GM12878 (cell line): Measurements from ENCODE around the gene MCM9. TPM values are rescaled to one million over a fixed set of nuclear protein-coding genes. Genes with fewer than 3 reads are reported as not detected.
A peak's percentile ranks its signal among the peaks of the same experiment; 100 is the strongest.

Experiments used
- BMI1 ChIP-seq: fragments of 450-650 bp; IDR thresholded peaks from 2 replicates; pipeline ENCODE4 v1.6.1; 2016; ENCODE audit warnings: mild to moderate bottlenecking, moderate library complexity, borderline replicate concordance
- BRCA1 ChIP-seq: IDR thresholded peaks from 2 replicates; pipeline ENCODE4 v1.6.1; 2011; ENCODE audit warnings: low read depth, low read length, improper control_type of control experiment
- CEBPB ChIP-seq, 2 experiments: fragments of 150-350 bp in 1 of 2; IDR thresholded peaks; 2 replicates each; pipeline ENCODE4 v1.6.1; 2012 to 2014; ENCODE audit warnings: low read depth in 2 of 2, low read length in 2 of 2, borderline replicate concordance in 1 of 2, inconsistent platforms in 1 of 2
- CREB1 ChIP-seq: IDR thresholded peaks from 2 replicates; pipeline ENCODE4 v1.6.1; 2012; ENCODE audit warnings: low read depth, mild to moderate bottlenecking, inconsistent platforms
- CTCF ChIP-seq, 3 experiments: IDR thresholded peaks in 2 of 3; conservative IDR thresholded peaks in 1 of 3; 2 replicates each; pipeline ENCODE4 v1.5.1; 2011; ENCODE audit warnings: low read depth in 3 of 3, low read length in 3 of 3, mild to moderate bottlenecking in 3 of 3, control low read depth in 2 of 3, moderate library complexity in 2 of 3, inconsistent platforms in 1 of 3, mixed read lengths in 1 of 3; ENCODE audit not compliant: control insufficient read depth in 2 of 3, insufficient read depth in 1 of 3; ENCODE audit errors: extremely low read depth in 1 of 3
- DPF2 ChIP-seq: fragments of 450-650 bp; IDR thresholded peaks from 2 replicates; pipeline ENCODE4 v1.6.1; 2017; ENCODE audit warnings: mild to moderate bottlenecking
- HCFC1 ChIP-seq: fragments of 150-350 bp; IDR thresholded peaks from 2 replicates; pipeline ENCODE4 v1.6.1; 2014; ENCODE audit warnings: low read length
- HDAC6 ChIP-seq: fragments of 200-600 bp; sonication (generic); IDR thresholded peaks from one replicate; pipeline ENCODE4 v1.8.0; 2017; ENCODE audit warnings: antibody characterized with exemption; ENCODE audit not compliant: unreplicated experiment
- IRF3 ChIP-seq: fragments of 450-650 bp; IDR thresholded peaks from 2 replicates; pipeline ENCODE4 v1.6.1; 2014; ENCODE audit warnings: mild to moderate bottlenecking
- IRF5 ChIP-seq: fragments of 450-650 bp; IDR thresholded peaks from 2 replicates; pipeline ENCODE4 v1.6.1; 2017; ENCODE audit warnings: borderline replicate concordance
- NFYA ChIP-seq: IDR thresholded peaks from 2 replicates; pipeline ENCODE4 v1.6.1; 2011; ENCODE audit warnings: low read depth, mild to moderate bottlenecking, low read length, improper control_type of control experiment, borderline replicate concordance
- NFYB ChIP-seq: IDR thresholded peaks from 2 replicates; pipeline ENCODE4 v1.6.1; 2011; ENCODE audit warnings: low read depth, mild to moderate bottlenecking, low read length, improper control_type of control experiment, moderate library complexity; ENCODE audit not compliant: insufficient read depth
- NR2F1 ChIP-seq: fragments of 450-650 bp; conservative IDR thresholded peaks from 2 replicates; pipeline ENCODE4 v1.6.1; 2017; ENCODE audit warnings: mild to moderate bottlenecking
- POLR2A ChIP-seq: IDR thresholded peaks from 2 replicates; pipeline ENCODE4 v1.6.1; 2011; ENCODE audit warnings: low read depth, mild to moderate bottlenecking, low read length
- POU2F2 ChIP-seq: IDR thresholded peaks from 3 replicates; pipeline ENCODE4 v1.6.1; 2011; ENCODE audit warnings: low read depth, mild to moderate bottlenecking, low read length, borderline replicate concordance
- RCOR1 ChIP-seq: conservative IDR thresholded peaks from 2 replicates; pipeline ENCODE4 v1.6.1; 2012; ENCODE audit warnings: low read depth, low read length, improper control_type of control experiment
- RFX5 ChIP-seq: IDR thresholded peaks from 2 replicates; pipeline ENCODE4 v1.6.1; 2011; ENCODE audit warnings: low read depth, low read length, improper control_type of control experiment
- SRF ChIP-seq, 2 experiments: IDR thresholded peaks; 2 replicates each; pipeline ENCODE4 v1.6.1; 2011; ENCODE audit warnings: low read depth in 2 of 2, low read length in 2 of 2, mild to moderate bottlenecking in 1 of 2, moderate library complexity in 1 of 2
- TCF12 ChIP-seq: IDR thresholded peaks from 2 replicates; pipeline ENCODE4 v1.6.1; 2011; ENCODE audit warnings: low read depth, mild to moderate bottlenecking, low read length
- ZNF384 ChIP-seq: IDR thresholded peaks from 2 replicates; pipeline ENCODE4 v1.6.1; 2012; ENCODE audit warnings: low read depth, mild to moderate bottlenecking, low read length, improper control_type of control experiment, borderline replicate concordance
- ZNF687 ChIP-seq: fragments of 450-650 bp; IDR thresholded peaks from 2 replicates; pipeline ENCODE4 v1.6.1; 2017; ENCODE audit warnings: mild to moderate bottlenecking, moderate library complexity
- ZZZ3 ChIP-seq: IDR thresholded peaks from 2 replicates; pipeline ENCODE4 v1.6.1; 2011; ENCODE audit warnings: low read depth; ENCODE audit not compliant: control insufficient read depth, insufficient read length
- polyA plus RNA-seq, 11 experiments: library from polyadenylated mRNA; depleted of rRNA in 4 of 11; unstranded in 6 of 11; stranded (reverse) in 5 of 11; fragments of >200 nt; fragmentation: Nextera tagmentation in 4 of 11; fragmentation: Illumina TruSeq in 1 of 11; extraction: Ambion mirVana in 4 of 11; extraction: Trizol in 1 of 11; gene quantifications; 1 replicate in 1 of 11; 2 replicates in 10 of 11; pipeline versions ENCODE4 v1.2.1 to v1.2.3, GENCODE V29; 2011 to 2016; ENCODE audit warnings: inconsistent platforms in 2 of 11, missing spikeins in 2 of 11, low read depth in 1 of 11
- total RNA-seq, 4 experiments: library from RNA; depleted of rRNA in 3 of 4; stranded (reverse); fragments of >200 nt in 3 of 4; fragmentation: Illumina TruSeq in 1 of 4; extraction: Trizol in 1 of 4; gene quantifications; 2 replicates each; pipeline versions ENCODE4 v1.2.1 to v1.2.3, GENCODE V29; 2013 to 2021

The MCM9 gene
- total and polyA plus RNA-seq, 10 of the 15 experiments (the other 5 are each of a cell fraction or from before 2014, with no cell fraction given), result 3.4 to 18.5 (median 9.7) TPM

GRCh38 chr6:118894425-118895260 is 40.3 kb downstream of the MCM9 start (continued):
- no peak for TF ChIP-seq ZNF384
- no peak for TF ChIP-seq POU2F2
- peak; percentile 82 for TF ChIP-seq DPF2
- 0 out of 2 replicates have a peak, but pooled peaks have one; percentile 21 for TF ChIP-seq NR2F1
- no peak for TF ChIP-seq NFYA
- TF ChIP-seq ZZZ3, result no peak
- TF ChIP-seq NFYB, result peak; percentile 63; the same call in 1 of the 2 replicates
- no peak for TF ChIP-seq TCF12
- TF ChIP-seq CEBPB (IDR thresholded peaks at IDR 0.05; ENCODE audit: borderline replicate concordance in 1 of 2, low read depth in 2 of 2, low read length in 2 of 2), result no peak
- peak; percentile 72; the same call in 1 of the 2 replicates for TF ChIP-seq ZNF687
- TF ChIP-seq SRF (IDR thresholded peaks at IDR 0.05; ENCODE audit: low read depth in 2 of 2, low read length in 2 of 2), result 0 out of 4 replicates have a peak, but pooled peaks of 1 of the 2 experiments have one; percentile 25
- TF ChIP-seq BMI1, result no peak
- TF ChIP-seq CTCF (IDR thresholded peaks at IDR 0.05 in 2 of 3, conservative IDR thresholded peaks at IDR 0.05 in 1 of 3; ENCODE audit: control insufficient read depth in 2 of 3, extremely low read depth in 1 of 3, insufficient read depth in 1 of 3, low read depth in 3 of 3, low read length in 3 of 3), result 0 out of 6 replicates have a peak, but pooled peaks of 1 of the 3 experiments have one; percentile 10
- TF ChIP-seq BRCA1, result no peak
- TF ChIP-seq CREB1, result no peak; the same call in 1 of the 2 replicates
- TF ChIP-seq IRF5, result no peak
- no peak for TF ChIP-seq HCFC1
- no peak for TF ChIP-seq RFX5
- no peak for TF ChIP-seq HDAC6
- peak; percentile 85 for TF ChIP-seq POLR2A
- TF ChIP-seq RCOR1, result no peak
- TF ChIP-seq IRF3, result no peak
